GM12878 (cell line): ENCODE measurements around the gene TTC39A. TPM values are rescaled to one million over a fixed set of nuclear protein-coding genes. Genes with fewer than 3 reads are reported as not detected.

Source experiments
- ATAC-seq: fragments of 200-7000 bp; cut with Tn5 transposase; 3 replicates; pipeline ENCODE4 v1.9.1; 2020; ENCODE audit warnings: mild to moderate bottlenecking, moderate library complexity
- BruUV-seq: library from RNA; stranded (reverse); fragments of 400-500 nt; replicated peaks from 2 replicates; lab custom pipeline; 2021; lab: Mats Ljungman, UMichigan
- CTCF ChIA-PET: fragments of 300-600 bp; sonication (Branson Sonifier 250); formaldehyde crosslinking; extraction: SDS; loops from one replicate; lab custom pipeline; 2021; ENCODE audit warnings: inconsistent platforms; lab: Yijun Ruan, JAX
- POLR2A ChIA-PET: fragments of 350-600 bp; formaldehyde crosslinking; extraction: SDS; loops from one replicate; lab custom pipeline; 2021; ENCODE audit warnings: inconsistent platforms; lab: Charles Lee
- RAD21 ChIA-PET: fragments of 300-600 bp; sonication (Branson Sonifier 250); formaldehyde crosslinking; loops from one replicate; lab custom pipeline; 2023; ENCODE audit warnings: antibody characterized with exemption; ENCODE audit not compliant: unreplicated experiment; lab: Charles Lee
- SMC1A ChIA-PET: fragments of 300-600 bp; sonication (Branson Sonifier 250); formaldehyde crosslinking; loops from one replicate; lab custom pipeline; 2023; ENCODE audit not compliant: unreplicated experiment, uncharacterized antibody; lab: Charles Lee
- DNase-seq: peaks from one replicate; pipeline ENCODE4 v3.0.0-alpha.2; 2011; ENCODE audit warnings: low read depth, low spot score
- FAIRE-seq: peaks from 3 replicates; lab custom pipeline; 2011; peaks lifted over from hg19 to GRCh38; lab: Jason Lieb, UNC
- H2AFZ ChIP-seq: 2 replicates; pipeline ENCODE4 v1.6.0; 2011; ENCODE audit warnings: low read depth, low read length, control low read depth; ENCODE audit not compliant: control insufficient read depth
- H3K27ac ChIP-seq: 2 replicates; pipeline ENCODE4 v1.5.1; 2011; ENCODE audit warnings: control low read depth; ENCODE audit not compliant: control insufficient read depth, insufficient read depth
- H3K27me3 ChIP-seq, 2 experiments: replicated peaks in 1 of 2; 2 replicates each; pipeline versions ENCODE4 v1.6.0 to v1.6.1; 2011; ENCODE audit warnings: low read length in 1 of 2; ENCODE audit not compliant: control insufficient read depth in 2 of 2, insufficient read depth in 2 of 2
- H3K36me3 ChIP-seq, 2 experiments: 2 replicates each; pipeline ENCODE4 v1.5.1; 2011; ENCODE audit warnings: low read length in 1 of 2; ENCODE audit not compliant: control insufficient read depth in 2 of 2, insufficient read depth in 2 of 2
- H3K4me1 ChIP-seq: 2 replicates; pipeline ENCODE4 v1.6.1; 2011; ENCODE audit warnings: mild to moderate bottlenecking, low read length, moderate library complexity, mixed read lengths; ENCODE audit not compliant: control insufficient read depth, insufficient read depth
- H3K4me2 ChIP-seq: 2 replicates; pipeline ENCODE4 v1.6.0; 2011; ENCODE audit warnings: control low read depth; ENCODE audit not compliant: control insufficient read depth, insufficient read depth
- H3K4me3 ChIP-seq: fragments of 200-600 bp; sonication (generic); 2 replicates; pipeline ENCODE4 v1.5.1; 2016
- H3K79me2 ChIP-seq: 2 replicates; pipeline ENCODE4 v1.6.0; 2011; ENCODE audit warnings: low read length; ENCODE audit not compliant: control insufficient read depth, insufficient read depth
- H3K9ac ChIP-seq: 2 replicates; pipeline ENCODE4 v1.8.0; 2011; ENCODE audit warnings: low read length, control low read depth, mixed read lengths; ENCODE audit not compliant: control insufficient read depth, insufficient read depth
- H3K9me3 ChIP-seq: replicated peaks from 3 replicates; pipeline ENCODE4 v1.5.1; 2011; ENCODE audit warnings: mild to moderate bottlenecking, low read length; ENCODE audit not compliant: control insufficient read depth, insufficient read depth
- H4K20me1 ChIP-seq: 2 replicates; pipeline ENCODE4 v1.6.0; 2011; ENCODE audit not compliant: control insufficient read depth, insufficient read depth
- BHLHE40 ChIP-seq, 2 experiments: fragments of 450-650 bp in 1 of 2; IDR thresholded peaks; 2 replicates each; pipeline ENCODE4 v1.6.1; 2011 to 2017; ENCODE audit warnings: low read depth in 2 of 2, borderline replicate concordance in 1 of 2, improper control_type of control experiment in 1 of 2, low read length in 1 of 2, mild to moderate bottlenecking in 1 of 2
- EZH2 ChIP-seq: IDR thresholded peaks from 2 replicates; pipeline ENCODE4 v1.6.1; 2012; ENCODE audit warnings: low read depth, mild to moderate bottlenecking, control low read depth, inconsistent platforms, low read length, borderline replicate concordance; ENCODE audit not compliant: control insufficient read depth
- JUNB ChIP-seq: IDR thresholded peaks from 2 replicates; pipeline ENCODE4 v1.6.1; 2016; ENCODE audit warnings: antibody characterized with exemption, mild to moderate bottlenecking
- MEF2B ChIP-seq: fragments of 450-650 bp; IDR thresholded peaks from 2 replicates; pipeline ENCODE4 v1.6.1; 2018; ENCODE audit warnings: mild to moderate bottlenecking, moderate library complexity; ENCODE audit not compliant: partially characterized antibody, poor library complexity, severe bottlenecking
- TAF1 ChIP-seq: IDR thresholded peaks from 2 replicates; pipeline ENCODE4 v1.6.1; 2011; ENCODE audit warnings: mild to moderate bottlenecking, low read depth, low read length, borderline replicate concordance
- YY1 ChIP-seq: IDR thresholded peaks from 2 replicates; pipeline ENCODE4 v1.6.1; 2011; ENCODE audit warnings: low read depth, mild to moderate bottlenecking, low read length
- ZNF217 ChIP-seq: fragments of 450-650 bp; IDR thresholded peaks from 2 replicates; pipeline ENCODE4 v1.6.1; 2017; ENCODE audit warnings: antibody characterized with exemption, mild to moderate bottlenecking
- WGBS: methylation state at CpG from one replicate; pipeline ENCODE4 v1.1.6; 2016; ENCODE audit warnings: low lambda C conversion rate; ENCODE audit not compliant: insufficient replicate concordance, insufficient coverage; ENCODE audit errors: missing lambda C conversion rate; 5-methylcytosine and 5-hydroxymethylcytosine counted together
- in situ Hi-C: fragments of 300-500 bp; cut with MboI; formaldehyde crosslinking; loops from 9 replicates; pipeline ENCODE4 v1.14.3; 2018; ENCODE audit warnings: mixed read lengths
- intact Hi-C: fragments of 100-400 bp; cut with micrococcal nuclease; formaldehyde crosslinking; loops from one replicate; pipeline ENCODE4 v1.14.2; 2022; ENCODE audit not compliant: unreplicated experiment
- polyA plus RNA-seq, 11 experiments: library from polyadenylated mRNA; depleted of rRNA in 4 of 11; unstranded in 6 of 11; stranded (reverse) in 5 of 11; fragments of >200 nt; fragmentation: Nextera tagmentation in 4 of 11; fragmentation: Illumina TruSeq in 1 of 11; extraction: Ambion mirVana in 4 of 11; extraction: Trizol in 1 of 11; gene quantifications; 1 replicate in 1 of 11; 2 replicates in 10 of 11; pipeline versions ENCODE4 v1.2.1 to v1.2.3, GENCODE V29; 2011 to 2016; ENCODE audit warnings: inconsistent platforms in 2 of 11, missing spikeins in 2 of 11, low read depth in 1 of 11
- total RNA-seq, 4 experiments: library from RNA; depleted of rRNA in 3 of 4; stranded (reverse); fragments of >200 nt in 3 of 4; fragmentation: Illumina TruSeq in 1 of 4; extraction: Trizol in 1 of 4; gene quantifications; 2 replicates each; pipeline versions ENCODE4 v1.2.1 to v1.2.3, GENCODE V29; 2013 to 2021
- TF ChIP-seq, protein P1 (sequence below): fragments of 450-650 bp; formaldehyde crosslinking; IDR thresholded peaks from 2 replicates; pipeline ENCODE4 v1.4.0; 2020; ENCODE audit warnings: mild to moderate bottlenecking, moderate library complexity
- TF ChIP-seq, protein P2 (sequence below): fragments of 150-350 bp; IDR thresholded peaks from 2 replicates; pipeline ENCODE4 v1.6.1; 2014; ENCODE audit warnings: mild to moderate bottlenecking, low read depth, low read length
- TF ChIP-seq, protein P3 (sequence below): fragments of 150-350 bp; IDR thresholded peaks from 2 replicates; pipeline ENCODE4 v1.6.1; 2016; ENCODE audit warnings: low read depth, low read length
- TF ChIP-seq, protein P4 (sequence below): IDR thresholded peaks from 2 replicates; pipeline ENCODE4 v1.6.1; 2012; ENCODE audit warnings: low read depth, low read length, improper control_type of control experiment
- TF ChIP-seq, protein P5 (sequence below): fragments of 450-650 bp; IDR thresholded peaks from 2 replicates; pipeline ENCODE4 v1.6.1; 2017; ENCODE audit warnings: mild to moderate bottlenecking

TTC39A gene
- total and polyA plus RNA-seq, 10 of the 15 experiments (the other 5 are each of a cell fraction or from before 2014, with no cell fraction given), result 0.18 to 3.0 (median 1.2) TPM

DNA sequence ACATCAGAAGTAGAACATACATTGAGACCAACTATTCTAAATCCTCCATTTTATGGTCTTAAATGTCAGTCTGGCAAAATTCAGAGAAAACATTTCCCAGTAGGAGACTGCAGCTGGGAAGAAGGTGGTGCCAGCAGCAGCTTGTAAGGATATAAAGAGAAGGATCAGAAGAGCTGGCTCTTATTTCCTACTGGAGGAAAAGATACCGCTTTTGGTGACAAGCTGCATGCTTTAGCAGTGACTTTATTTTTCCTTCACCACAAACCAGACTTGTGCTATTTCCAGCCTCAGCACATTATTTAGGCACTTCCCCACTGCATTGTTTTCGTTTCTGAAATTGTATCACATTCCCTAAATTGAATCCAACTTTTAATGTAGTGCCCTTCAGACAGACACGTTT lies 65.9 kb downstream of the TTC39A start:
- POLR2A ChIA-PET, result no interaction called here
- no peak overlapping the region for H3K9ac ChIP-seq

More for the DNA sequence above, 65.9 kb downstream of the TTC39A start:
- intact Hi-C loops, result no loop called here
- H3K4me2 ChIP-seq, result no peak overlapping the region
- H3K79me2 ChIP-seq, result peaks cover 31% of the 10 kb centered on the region
- no peak overlapping the region for H3K27ac ChIP-seq
- ChIA-PET SMC1A (no interaction called here), CTCF (no interaction called here)
- peaks cover 17% of the 10 kb centered on the region for H3K4me1 ChIP-seq
- H2AFZ ChIP-seq, result no peak overlapping the region
- H3K9me3 ChIP-seq, result no peaks in the 10 kb centered on the region
- no peaks in the 10 kb centered on the region for H4K20me1 ChIP-seq
- ATAC-seq, result no peak
- TF ChIP-seq, protein P1, sequence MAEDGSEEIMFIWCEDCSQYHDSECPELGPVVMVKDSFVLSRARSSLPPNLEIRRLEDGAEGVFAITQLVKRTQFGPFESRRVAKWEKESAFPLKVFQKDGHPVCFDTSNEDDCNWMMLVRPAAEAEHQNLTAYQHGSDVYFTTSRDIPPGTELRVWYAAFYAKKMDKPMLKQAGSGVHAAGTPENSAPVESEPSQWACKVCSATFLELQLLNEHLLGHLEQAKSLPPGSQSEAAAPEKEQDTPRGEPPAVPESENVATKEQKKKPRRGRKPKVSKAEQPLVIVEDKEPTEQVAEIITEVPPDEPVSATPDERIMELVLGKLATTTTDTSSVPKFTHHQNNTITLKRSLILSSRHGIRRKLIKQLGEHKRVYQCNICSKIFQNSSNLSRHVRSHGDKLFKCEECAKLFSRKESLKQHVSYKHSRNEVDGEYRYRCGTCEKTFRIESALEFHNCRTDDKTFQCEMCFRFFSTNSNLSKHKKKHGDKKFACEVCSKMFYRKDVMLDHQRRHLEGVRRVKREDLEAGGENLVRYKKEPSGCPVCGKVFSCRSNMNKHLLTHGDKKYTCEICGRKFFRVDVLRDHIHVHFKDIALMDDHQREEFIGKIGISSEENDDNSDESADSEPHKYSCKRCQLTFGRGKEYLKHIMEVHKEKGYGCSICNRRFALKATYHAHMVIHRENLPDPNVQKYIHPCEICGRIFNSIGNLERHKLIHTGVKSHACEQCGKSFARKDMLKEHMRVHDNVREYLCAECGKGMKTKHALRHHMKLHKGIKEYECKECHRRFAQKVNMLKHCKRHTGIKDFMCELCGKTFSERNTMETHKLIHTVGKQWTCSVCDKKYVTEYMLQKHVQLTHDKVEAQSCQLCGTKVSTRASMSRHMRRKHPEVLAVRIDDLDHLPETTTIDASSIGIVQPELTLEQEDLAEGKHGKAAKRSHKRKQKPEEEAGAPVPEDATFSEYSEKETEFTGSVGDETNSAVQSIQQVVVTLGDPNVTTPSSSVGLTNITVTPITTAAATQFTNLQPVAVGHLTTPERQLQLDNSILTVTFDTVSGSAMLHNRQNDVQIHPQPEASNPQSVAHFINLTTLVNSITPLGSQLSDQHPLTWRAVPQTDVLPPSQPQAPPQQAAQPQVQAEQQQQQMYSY, result no peak
- TF ChIP-seq BHLHE40 (IDR thresholded peaks at IDR 0.05; ENCODE audit: borderline replicate concordance in 1 of 2, low read depth in 2 of 2, low read length in 1 of 2) (no peak), MEF2B (no peak), JUNB (no peak), TAF1 (no peak), ZNF217 (no peak), EZH2 (no peak), YY1 (no peak)
- TF ChIP-seq, protein P2, sequence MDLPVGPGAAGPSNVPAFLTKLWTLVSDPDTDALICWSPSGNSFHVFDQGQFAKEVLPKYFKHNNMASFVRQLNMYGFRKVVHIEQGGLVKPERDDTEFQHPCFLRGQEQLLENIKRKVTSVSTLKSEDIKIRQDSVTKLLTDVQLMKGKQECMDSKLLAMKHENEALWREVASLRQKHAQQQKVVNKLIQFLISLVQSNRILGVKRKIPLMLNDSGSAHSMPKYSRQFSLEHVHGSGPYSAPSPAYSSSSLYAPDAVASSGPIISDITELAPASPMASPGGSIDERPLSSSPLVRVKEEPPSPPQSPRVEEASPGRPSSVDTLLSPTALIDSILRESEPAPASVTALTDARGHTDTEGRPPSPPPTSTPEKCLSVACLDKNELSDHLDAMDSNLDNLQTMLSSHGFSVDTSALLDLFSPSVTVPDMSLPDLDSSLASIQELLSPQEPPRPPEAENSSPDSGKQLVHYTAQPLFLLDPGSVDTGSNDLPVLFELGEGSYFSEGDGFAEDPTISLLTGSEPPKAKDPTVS, result no peak
- TF ChIP-seq, protein P3, sequence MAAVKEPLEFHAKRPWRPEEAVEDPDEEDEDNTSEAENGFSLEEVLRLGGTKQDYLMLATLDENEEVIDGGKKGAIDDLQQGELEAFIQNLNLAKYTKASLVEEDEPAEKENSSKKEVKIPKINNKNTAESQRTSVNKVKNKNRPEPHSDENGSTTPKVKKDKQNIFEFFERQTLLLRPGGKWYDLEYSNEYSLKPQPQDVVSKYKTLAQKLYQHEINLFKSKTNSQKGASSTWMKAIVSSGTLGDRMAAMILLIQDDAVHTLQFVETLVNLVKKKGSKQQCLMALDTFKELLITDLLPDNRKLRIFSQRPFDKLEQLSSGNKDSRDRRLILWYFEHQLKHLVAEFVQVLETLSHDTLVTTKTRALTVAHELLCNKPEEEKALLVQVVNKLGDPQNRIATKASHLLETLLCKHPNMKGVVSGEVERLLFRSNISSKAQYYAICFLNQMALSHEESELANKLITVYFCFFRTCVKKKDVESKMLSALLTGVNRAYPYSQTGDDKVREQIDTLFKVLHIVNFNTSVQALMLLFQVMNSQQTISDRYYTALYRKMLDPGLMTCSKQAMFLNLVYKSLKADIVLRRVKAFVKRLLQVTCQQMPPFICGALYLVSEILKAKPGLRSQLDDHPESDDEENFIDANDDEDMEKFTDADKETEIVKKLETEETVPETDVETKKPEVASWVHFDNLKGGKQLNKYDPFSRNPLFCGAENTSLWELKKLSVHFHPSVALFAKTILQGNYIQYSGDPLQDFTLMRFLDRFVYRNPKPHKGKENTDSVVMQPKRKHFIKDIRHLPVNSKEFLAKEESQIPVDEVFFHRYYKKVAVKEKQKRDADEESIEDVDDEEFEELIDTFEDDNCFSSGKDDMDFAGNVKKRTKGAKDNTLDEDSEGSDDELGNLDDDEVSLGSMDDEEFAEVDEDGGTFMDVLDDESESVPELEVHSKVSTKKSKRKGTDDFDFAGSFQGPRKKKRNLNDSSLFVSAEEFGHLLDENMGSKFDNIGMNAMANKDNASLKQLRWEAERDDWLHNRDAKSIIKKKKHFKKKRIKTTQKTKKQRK, result no peak
- TF ChIP-seq, protein P4, sequence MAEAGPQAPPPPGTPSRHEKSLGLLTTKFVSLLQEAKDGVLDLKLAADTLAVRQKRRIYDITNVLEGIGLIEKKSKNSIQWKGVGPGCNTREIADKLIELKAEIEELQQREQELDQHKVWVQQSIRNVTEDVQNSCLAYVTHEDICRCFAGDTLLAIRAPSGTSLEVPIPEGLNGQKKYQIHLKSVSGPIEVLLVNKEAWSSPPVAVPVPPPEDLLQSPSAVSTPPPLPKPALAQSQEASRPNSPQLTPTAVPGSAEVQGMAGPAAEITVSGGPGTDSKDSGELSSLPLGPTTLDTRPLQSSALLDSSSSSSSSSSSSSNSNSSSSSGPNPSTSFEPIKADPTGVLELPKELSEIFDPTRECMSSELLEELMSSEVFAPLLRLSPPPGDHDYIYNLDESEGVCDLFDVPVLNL, result no peak
- TF ChIP-seq, protein P5, sequence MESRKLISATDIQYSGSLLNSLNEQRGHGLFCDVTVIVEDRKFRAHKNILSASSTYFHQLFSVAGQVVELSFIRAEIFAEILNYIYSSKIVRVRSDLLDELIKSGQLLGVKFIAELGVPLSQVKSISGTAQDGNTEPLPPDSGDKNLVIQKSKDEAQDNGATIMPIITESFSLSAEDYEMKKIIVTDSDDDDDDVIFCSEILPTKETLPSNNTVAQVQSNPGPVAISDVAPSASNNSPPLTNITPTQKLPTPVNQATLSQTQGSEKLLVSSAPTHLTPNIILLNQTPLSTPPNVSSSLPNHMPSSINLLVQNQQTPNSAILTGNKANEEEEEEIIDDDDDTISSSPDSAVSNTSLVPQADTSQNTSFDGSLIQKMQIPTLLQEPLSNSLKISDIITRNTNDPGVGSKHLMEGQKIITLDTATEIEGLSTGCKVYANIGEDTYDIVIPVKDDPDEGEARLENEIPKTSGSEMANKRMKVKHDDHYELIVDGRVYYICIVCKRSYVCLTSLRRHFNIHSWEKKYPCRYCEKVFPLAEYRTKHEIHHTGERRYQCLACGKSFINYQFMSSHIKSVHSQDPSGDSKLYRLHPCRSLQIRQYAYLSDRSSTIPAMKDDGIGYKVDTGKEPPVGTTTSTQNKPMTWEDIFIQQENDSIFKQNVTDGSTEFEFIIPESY, result no peak
- TF ChIP-seq, all 136 proteins: peak for 0
- FAIRE-seq, result no peak
- Histone ChIP-seq H3K4me3 (no peak overlapping the region), H3K36me3 (peaks cover 0 to 2% of the 10 kb centered on the region in 2 experiments; a peak in 1 of 4 replicates), H3K27me3 (no peaks in the 10 kb centered on the region)
- in situ Hi-C loops, result no loop called here
- BruUV-seq, result no TSS peak
- WGBS, result 59% methylated on average over 3 of the region's 3 CpGs
- no peak for DNase-seq
- RAD21 ChIA-PET, result interaction anchor here (0.8 kb wide), 1 partner anchor 32 kb away, joined by 3 read pairs; no protein-coding TSS in a partner anchor
